ENCODE results near the gene GAK.

- TF ChIP-seq, protein P1, sequence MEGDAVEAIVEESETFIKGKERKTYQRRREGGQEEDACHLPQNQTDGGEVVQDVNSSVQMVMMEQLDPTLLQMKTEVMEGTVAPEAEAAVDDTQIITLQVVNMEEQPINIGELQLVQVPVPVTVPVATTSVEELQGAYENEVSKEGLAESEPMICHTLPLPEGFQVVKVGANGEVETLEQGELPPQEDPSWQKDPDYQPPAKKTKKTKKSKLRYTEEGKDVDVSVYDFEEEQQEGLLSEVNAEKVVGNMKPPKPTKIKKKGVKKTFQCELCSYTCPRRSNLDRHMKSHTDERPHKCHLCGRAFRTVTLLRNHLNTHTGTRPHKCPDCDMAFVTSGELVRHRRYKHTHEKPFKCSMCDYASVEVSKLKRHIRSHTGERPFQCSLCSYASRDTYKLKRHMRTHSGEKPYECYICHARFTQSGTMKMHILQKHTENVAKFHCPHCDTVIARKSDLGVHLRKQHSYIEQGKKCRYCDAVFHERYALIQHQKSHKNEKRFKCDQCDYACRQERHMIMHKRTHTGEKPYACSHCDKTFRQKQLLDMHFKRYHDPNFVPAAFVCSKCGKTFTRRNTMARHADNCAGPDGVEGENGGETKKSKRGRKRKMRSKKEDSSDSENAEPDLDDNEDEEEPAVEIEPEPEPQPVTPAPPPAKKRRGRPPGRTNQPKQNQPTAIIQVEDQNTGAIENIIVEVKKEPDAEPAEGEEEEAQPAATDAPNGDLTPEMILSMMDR (IDR thresholded peaks at IDR 0.05) = no peak
- no peak for TF ChIP-seq EP300 (IDR thresholded peaks at IDR 0.05)
Measured at GRCh38 chr4:971666-972500, 39.8 kb upstream of the GAK start.

All from gastroesophageal sphincter (tissue), 3 donors.